GM18861 (cell line): ENCODE data around the gene TC2N.
A peak's percentile ranks its signal among the peaks of the same experiment; 100 is the strongest.
"Not testable (repeated sequence)": the region's sequence is repeated elsewhere in the genome, so short reads cannot be mapped to it uniquely, and the experiment has no call there.

ENCODE experiments used
- ATAC-seq: cut with Tn5 transposase; IDR thresholded peaks from one replicate; pipeline ENCODE4 v1.9.1; 2021; ENCODE audit not compliant: unreplicated experiment

Gene TC2N

GRCh38 chr14:91870890-91871289 lies 3.6 kb upstream of the TC2N start:
- ATAC-seq = no peak

GRCh38 chr14:91870001-91870400 lies 2.7 kb upstream of the TC2N start:
- ATAC-seq = no peak

GRCh38 chr14:91869556-91869955 lies 2.2 kb upstream of the TC2N start:
- ATAC-seq = no peak

GRCh38 chr14:91866511-91867295 lies 633 bp downstream of the TC2N start:
- ATAC-seq = no peak

GRCh38 chr14:91866061-91866460 lies 1.3 kb downstream of the TC2N start:
- ATAC-seq = no peak

- ATAC-seq = no peak
These were observed 4.9 kb downstream of the TC2N start for GRCh38 chr14:91862417-91862816.

- no peak for ATAC-seq
These were observed 6.2 kb downstream of the TC2N start for GRCh38 chr14:91861091-91861490.

GRCh38 chr14:91860238-91860637 lies 7.1 kb downstream of the TC2N start:
- no peak for ATAC-seq

GRCh38 chr14:91858536-91859275 lies 8.6 kb downstream of the TC2N start:
- ATAC-seq = peak; percentile 89

GRCh38 chr14:91857614-91858013 lies 9.7 kb downstream of the TC2N start:
- no peak for ATAC-seq

- ATAC-seq = no peak
These were observed 12.9 kb downstream of the TC2N start for GRCh38 chr14:91854327-91854934.

- ATAC-seq = no peak
These were observed 15.8 kb downstream of the TC2N start for GRCh38 chr14:91851563-91851962.

- no peak for ATAC-seq
These were observed 18.8 kb downstream of the TC2N start for GRCh38 chr14:91848504-91849001.

GRCh38 chr14:91847693-91848092 lies 19.6 kb downstream of the TC2N start:
- ATAC-seq = no peak

- no peak for ATAC-seq
These were observed 21.7 kb downstream of the TC2N start for GRCh38 chr14:91845652-91846051.

GRCh38 chr14:91845056-91845455 lies 22.3 kb downstream of the TC2N start:
- ATAC-seq = not testable (repeated sequence)

- no peak for ATAC-seq
These were observed 23.3 kb downstream of the TC2N start for GRCh38 chr14:91844029-91844428.

- ATAC-seq = no peak
These were observed 23.9 kb downstream of the TC2N start for GRCh38 chr14:91843437-91843836.

GRCh38 chr14:91841065-91841464 lies 26.3 kb downstream of the TC2N start:
- no peak for ATAC-seq

GRCh38 chr14:91839749-91840148 lies 27.6 kb downstream of the TC2N start:
- no peak for ATAC-seq

GRCh38 chr14:91837076-91837475 lies 30.3 kb downstream of the TC2N start:
- ATAC-seq = no peak
